NCI-H1694 (cell line): Measurements from ENCODE around the gene MED23.
"Not testable (repeated sequence)": the region's sequence is repeated elsewhere in the genome, so short reads cannot be mapped to it uniquely, and the experiment has no call there.

Source experiments
- DNase-seq: peaks from one replicate; lab custom pipeline; 2025; lab: John Stamatoyannopoulos, UW

The MED23 gene

DNA sequence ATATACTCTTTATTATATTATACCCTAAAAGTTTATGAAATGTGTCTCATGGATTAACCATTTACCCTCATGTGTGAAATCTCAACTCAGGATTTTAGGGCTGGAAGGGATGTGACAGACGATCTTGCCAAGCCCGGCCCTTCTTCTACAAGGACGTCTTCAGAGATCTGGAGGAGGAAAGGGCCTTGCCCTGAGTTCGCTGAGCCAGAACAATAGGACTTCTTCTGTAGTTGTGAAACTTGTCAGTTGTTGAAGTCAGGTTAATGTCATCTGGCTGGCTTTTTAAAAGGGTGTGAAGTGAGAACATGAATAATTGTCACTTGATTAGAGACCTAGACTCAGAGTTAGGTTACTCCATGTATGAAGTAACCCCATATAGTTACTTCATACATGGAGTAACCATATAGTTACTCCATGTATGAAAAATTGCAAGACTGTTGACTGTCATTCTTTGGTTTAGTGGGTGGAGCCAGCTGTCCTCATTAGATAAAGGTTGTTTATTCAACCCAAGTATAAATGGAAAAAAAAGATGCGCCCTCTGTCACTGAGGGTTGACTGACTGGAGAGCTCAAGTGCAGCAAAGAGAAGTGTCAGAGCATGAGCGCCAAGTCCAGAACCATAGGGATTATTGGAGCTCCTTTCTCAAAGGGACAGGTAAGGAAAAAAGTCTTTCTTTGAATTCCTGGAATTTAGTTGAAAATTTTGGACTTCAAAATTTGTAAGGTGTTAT is 55.2 kb downstream of the MED23 start, which contains the start of gene ARG1:
ARG1 (plus strand) TSS at position 541 of the 730 bp plus-strand sequence; CDS start at position 598, 57 bp downstream.
- DNase-seq: no peak

DNA sequence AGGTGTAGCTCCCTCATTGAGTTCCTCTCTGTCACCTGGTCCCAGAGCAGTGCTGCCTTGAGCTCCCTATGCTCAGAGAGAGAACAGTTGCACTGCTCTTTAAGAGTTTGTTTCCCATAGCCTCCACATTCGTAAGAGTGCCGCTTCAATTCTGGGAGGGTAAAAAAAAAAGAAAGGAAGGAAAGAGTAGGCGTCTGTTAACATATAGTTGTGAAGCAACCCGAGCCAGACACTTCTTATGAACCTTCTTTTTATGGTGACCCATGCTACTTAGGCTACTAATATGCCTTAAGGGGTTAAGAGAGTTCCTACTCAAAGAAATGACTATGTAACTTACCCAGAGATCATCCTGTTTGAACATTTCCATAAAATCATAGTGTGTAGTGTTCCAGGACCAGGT is 59.3 kb downstream of the MED23 start:
- no peak for DNase-seq

DNA sequence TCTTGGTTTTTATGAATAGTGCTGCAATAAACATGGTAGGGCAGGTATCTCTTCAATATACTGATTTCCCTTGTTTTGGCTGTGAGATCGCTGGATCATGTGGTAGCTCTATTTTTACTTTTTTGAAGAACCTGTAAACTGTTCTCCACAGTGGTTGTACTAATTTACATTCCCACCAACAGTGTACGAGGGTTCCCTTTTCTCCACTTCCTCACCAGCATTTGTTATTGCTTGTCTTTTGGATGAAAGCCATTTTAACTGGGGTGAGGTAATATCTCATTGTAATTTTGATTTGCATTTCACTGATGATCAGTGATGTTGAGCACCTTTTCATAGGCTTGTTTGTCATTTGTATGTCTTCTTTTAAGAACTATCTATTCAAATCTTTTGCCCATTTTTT is 63.0 kb downstream of the MED23 start:
- no peak for DNase-seq

DNA sequence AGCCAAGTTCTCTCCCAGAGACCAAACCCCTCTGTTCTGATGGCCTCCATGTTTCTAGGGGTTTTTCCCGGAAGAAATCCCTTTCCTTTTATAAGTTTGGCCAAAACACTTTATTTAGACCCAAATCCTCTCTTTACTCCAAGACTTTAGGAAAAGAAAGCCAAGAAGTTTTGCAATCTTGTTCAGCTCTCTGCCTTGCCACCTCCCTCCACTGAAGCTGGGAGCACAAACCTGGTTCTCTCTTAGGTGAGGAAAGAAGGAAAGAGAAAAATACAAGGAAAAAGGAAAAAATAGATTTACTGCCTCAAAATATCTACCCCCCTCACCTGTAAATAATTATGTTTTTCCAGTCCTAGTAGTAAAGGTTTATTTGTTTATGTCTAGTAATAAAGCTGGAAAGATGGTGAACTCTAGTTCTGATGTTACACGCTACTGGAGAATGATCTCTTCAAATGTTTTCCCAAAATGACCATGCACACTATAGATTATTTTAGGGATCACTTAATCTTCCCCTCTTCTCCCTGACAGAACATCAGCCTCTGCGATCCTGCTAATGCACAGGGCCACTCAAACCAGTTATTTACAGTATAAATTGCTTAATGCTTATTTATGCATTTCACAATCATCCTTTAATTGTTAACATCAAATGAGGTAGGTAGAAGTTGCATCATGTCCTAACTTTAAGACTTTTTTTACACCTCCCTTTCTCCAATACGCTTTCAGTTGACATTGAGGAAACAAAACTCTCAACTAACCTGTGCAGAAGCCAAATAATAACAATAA is 65.9 kb downstream of the MED23 start:
- DNase-seq: no peak

- no peak for DNase-seq
Measured at GRCh38 chr6:131558922-131559321, 69.1 kb downstream of the MED23 start.

DNA sequence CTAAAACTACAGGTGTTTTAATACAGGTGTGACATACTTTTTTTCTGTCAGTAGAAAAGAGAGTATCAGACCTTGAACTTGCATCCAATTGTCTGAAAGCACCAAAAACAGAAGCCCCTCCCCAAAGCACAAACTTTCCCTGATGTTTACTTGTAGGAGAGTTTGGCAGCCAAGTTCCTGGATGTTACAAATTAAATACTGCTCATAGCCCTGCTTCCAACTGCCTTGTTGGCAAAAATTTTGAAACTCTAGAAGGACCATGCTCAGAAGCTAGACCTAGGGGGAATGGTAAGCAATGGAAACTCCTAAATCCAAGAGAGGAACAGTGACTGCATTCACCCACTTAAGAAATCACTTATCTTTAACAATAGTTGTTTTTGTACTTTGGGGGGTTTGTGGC is 72.0 kb downstream of the MED23 start:
- DNase-seq: no peak

DNA sequence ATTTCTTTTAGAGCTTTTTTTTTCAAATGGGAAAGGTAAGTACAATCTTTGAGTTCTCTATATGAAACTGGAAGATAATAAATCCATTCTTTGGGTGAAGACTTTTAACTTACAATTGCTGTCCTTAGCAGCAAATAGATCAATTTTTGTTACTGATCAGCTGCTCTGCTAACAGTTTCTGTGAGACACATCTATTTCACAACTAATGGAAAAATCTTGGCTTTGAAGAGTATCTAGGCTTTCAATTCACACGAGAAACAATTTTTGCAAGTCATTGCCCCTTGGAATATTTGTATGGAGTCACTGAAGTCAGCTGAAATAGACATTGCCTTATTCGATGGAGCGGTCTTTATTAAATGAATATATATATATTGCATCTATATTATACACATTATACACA is 75.5 kb downstream of the MED23 start:
- DNase-seq: no peak

DNA sequence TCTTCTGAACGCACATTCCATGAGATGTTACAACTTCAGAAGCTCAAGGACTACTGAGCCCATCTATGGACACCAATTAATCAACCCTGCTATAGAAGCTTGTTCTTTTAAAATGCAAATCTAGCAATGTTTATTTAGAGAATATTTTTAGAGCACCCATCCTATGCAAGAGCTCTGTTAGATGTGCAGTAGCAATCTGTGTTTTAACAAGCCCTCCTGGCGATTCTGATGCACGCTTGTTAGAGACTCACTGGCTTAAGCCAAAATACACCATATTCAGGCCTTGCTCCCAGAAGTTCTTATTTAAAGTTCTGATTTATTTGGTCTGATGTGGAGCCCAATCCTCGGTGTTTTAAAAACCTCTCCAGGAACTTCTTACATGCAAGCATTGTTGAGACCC is 76.1 kb downstream of the MED23 start:
- DNase-seq: no peak

DNA sequence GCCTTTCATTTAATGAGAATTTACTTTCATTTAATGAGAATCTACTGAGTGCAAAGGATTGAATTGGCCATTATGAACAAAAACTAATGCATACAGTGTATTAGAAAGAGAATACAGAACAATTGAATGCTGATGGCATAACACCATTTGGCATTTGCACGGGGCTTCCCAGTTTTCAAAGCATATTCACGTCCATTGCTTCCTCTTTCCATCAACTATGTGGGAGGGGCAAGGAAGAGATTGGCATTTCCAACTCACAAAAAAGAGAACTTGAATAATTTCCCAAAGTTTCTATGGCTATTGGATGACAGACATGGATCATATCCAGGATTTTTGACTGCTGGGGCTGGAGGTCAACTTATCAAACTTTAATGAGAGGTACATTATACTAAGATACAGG is 78.2 kb downstream of the MED23 start:
- DNase-seq: no peak

- DNase-seq: no peak
Measured at GRCh38 chr6:131548441-131548840, 79.6 kb downstream of the MED23 start.

GRCh38 chr6:131547488-131547887 is 80.6 kb downstream of the MED23 start:
- DNase-seq: no peak

GRCh38 chr6:131545317-131545716 is 82.7 kb downstream of the MED23 start:
- no peak for DNase-seq

GRCh38 chr6:131538615-131539014 is 89.4 kb downstream of the MED23 start:
- DNase-seq: not testable (repeated sequence)

GRCh38 chr6:131532580-131533039 is 95.4 kb downstream of the MED23 start:
- no peak for DNase-seq

GRCh38 chr6:131531681-131532080 is 96.4 kb downstream of the MED23 start:
- DNase-seq: not testable (repeated sequence)

DNA sequence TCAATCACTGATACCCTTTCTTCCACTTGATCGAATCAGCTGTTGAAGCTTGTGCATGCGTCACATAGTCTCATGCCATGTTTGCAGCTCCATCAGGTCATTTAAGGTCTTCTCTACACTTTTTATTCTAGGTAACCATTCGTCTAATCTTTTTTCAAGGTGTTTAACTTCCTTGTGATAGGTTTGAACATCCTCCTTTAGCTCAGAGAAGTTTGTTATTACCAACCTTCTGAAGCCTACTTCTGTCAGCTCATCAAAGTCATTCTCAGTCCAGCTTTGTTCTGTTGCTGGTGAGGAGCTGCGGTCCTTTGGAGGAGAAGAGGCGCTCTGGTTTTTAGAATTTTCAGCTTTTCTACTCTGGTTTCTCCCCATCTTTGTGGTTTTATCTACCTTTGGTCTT is 97.1 kb downstream of the MED23 start:
- not testable (repeated sequence) for DNase-seq

DNA sequence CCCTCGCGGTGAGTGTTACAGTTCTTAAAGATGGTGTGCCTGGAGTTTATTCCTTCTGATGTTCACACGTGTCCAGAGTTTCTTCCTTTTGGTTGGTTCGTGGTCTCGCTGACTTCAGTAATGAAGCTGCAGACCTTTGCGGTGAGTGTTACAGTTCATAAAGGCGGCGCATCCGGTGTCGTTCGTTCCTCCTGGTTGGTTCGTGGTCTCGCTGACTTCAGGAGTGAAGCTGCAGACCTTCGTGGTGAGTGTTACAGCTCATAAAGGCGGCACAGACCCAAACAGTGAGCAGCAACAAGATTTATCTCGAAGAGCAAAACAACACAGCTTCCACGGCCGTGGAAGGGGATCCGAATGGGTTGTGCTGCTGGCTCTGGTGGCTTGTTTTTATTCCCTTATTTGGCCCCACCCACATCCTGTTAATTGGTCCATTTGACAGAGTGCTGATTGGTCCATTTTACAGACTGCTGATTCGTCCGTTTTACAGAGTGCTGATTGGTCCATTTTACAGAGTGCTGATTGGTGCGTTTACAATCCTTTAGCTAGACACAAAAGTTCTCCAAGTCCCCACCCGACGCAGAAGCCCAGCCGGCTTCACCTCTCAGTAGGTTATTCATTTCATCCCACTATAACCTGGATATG is 103.2 kb downstream of the MED23 start:
- no peak for DNase-seq

DNA sequence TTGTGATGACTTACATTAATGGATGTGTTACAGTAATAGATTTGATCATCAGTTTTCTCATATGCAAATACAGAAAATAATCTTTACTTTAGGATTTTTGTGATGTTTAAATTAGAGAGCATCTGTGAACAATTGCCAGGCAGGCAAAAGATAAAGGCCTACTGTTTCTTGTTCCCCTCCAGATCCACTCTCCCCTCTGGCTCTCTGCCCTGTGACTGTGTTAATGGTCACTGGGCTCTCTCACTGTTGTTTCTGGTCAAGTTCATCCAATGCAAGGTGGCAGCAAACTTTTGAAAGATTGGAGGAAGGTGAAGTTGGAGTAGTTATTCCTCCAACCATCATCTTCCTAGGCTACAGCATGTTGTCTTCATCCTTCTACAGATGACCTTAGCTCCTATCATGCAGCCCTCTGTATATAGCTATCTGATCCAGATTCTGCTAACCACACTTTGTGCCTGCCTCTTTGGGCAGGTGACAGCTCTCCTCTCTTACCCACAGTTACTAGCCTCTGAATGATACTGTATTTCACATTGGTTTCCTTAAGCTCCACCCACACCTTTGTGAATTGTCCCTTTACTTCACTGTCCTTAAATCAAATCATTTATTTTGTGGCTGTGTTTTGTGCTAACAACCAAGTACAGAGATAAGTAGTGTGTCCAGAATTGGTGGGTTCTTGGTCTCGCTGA is 103.9 kb downstream of the MED23 start:
- no peak for DNase-seq
